A172 (cell line): ENCODE results near the gene ASB8. TPM values are rescaled to one million over a fixed set of nuclear protein-coding genes. Genes with fewer than 3 reads are reported as not detected.
"Not testable (repeated sequence)": the region's sequence is repeated elsewhere in the genome, so short reads cannot be mapped to it uniquely, and the experiment has no call there.

Experiments
- DNase-seq: peaks from one replicate; pipeline ENCODE4 v3.0.0-alpha.2; 2015; ENCODE audit warnings: low spot score
- total RNA-seq: library from RNA; depleted of rRNA; stranded (reverse); fragments of >200 nt; shearing (Covaris generic); gene quantifications from 2 replicates; pipeline ENCODE4 v1.2.3, GENCODE V29; 2014

The ASB8 gene
- total RNA-seq, 1 experiment from 2014 or later: 15.4 TPM

DNA sequence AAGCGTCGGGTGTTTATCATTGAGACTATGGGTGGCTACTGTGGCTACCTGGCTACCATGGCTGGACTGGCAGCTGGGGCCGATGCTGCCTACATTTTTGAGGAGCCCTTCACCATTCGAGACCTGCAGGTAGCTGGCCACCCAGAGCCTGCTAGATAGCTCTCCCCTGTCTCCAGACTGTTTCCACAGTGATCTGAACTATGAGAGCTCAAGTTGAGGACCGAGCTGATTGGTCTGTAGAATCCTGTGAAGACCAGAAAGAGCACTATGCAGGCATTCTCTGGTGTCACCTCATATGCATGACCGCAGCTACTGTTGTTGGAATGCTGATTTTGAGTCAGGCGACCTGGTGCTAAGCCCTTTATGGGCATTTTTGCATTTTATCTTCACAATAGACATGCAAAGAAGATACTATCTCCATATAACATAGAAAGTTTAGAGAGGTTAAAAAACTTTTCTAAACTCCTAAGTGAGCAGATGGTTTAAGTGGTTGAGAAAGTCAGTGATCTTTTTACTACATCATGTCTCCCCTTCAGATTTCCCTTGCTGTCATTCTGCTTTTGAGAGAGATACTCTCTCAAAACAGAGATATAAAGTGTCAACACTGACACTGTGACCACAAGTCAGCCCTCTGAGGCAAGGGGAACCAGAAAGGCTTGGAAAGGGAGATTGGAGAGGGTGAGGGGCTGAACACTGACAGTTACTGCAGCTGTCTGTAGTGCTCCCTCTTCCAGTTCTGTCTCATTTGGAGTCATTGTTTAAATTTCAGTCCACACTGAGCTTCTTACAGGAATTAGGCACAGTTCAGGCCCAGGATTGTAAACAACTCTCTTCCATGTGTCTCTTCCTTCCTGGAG, 14.3 kb downstream of the ASB8 start:
- DNase-seq: no peak

DNA sequence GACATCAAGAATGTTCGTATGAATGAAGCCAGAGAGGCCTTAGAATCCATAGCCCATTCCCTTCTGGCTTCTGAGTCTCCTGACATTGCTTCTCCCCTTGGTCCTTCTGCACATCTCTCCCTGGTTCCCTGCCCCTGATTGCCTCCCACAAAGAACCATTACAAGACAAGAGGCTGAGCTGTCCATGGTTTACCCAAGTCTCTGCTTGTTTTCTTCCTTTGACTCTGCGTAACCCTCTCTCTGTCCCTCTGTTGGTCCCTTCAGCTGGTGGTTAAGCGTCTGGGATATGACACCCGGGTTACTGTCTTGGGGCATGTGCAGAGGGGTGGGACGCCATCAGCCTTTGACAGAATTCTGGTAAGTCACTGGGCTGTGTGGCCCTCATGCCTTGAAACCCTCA, 22.3 kb downstream of the ASB8 start:
- no peak for DNase-seq

DNA sequence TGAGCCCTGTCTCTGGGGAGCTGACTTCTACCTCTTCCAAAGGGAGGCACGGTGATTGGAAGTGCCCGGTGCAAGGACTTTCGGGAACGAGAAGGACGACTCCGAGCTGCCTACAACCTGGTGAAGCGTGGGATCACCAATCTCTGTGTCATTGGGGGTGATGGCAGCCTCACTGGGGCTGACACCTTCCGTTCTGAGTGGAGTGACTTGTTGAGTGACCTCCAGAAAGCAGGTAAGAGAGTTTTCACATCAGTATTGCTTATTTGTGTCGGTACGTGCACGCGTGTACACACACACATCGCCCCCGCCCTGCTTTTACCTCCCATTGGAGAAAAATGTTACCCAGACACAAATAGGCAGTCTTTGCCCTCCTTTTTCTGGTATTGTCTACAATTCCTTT, 24.5 kb downstream of the ASB8 start:
- no peak for DNase-seq

DNA sequence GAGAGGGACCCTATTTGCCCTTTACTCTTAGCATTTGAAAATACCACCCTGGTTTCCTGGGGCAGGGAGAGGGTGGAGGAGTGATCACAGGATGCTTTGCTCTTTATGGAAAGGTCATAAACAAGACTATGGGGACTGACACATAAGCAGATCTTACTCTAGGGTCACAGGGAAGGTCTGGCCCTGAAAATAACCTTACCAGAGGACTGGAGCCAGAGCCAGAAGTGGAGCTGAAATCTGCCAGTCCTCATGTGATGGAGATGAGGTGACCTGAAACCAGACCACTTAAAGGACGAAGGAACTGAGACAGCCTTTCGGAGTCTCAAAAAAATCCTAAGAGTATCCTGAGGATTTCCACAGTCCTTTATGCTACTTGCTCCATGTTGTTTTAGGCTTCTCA, 25.8 kb downstream of the ASB8 start:
- DNase-seq: no peak

GRCh38 chr12:48129376-48129775, 27.9 kb downstream of the ASB8 start:
- DNase-seq: no peak

DNA sequence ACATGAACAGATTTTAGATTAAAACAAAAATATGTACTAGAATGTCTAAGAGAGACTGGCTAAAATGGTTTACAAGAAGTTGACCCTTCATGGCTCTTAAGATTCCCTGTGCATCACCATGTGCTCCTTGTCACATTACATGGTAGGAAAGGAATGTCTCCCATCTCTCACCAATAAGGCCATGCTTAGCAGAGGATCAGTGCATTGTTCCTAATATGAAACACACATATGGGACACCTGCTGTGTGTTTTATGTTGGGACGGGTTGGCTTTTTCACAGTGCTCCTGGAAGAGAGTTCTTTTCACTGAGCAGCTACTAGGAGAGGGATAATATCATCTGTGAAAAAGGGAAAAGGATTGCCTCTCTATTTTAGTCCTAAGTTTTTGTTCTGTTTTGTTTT, 28.5 kb downstream of the ASB8 start:
- DNase-seq: no peak

GRCh38 chr12:48126953-48127630, 30.2 kb downstream of the ASB8 start:
- DNase-seq: no peak

GRCh38 chr12:48125985-48126384, 31.3 kb downstream of the ASB8 start:
- DNase-seq: no peak

- not testable (repeated sequence) for DNase-seq
Observed at GRCh38 chr12:48125542-48125941, 31.8 kb downstream of the ASB8 start.

- no peak for DNase-seq
Observed at GRCh38 chr12:48123169-48123568, 34.1 kb downstream of the ASB8 start.

GRCh38 chr12:48122065-48122834, 35.1 kb downstream of the ASB8 start:
- DNase-seq: no peak

- no peak for DNase-seq
Observed at GRCh38 chr12:48121522-48121921, 35.8 kb downstream of the ASB8 start.

- peak; percentile 6 for DNase-seq
Observed at GRCh38 chr12:48119834-48120195, 37.5 kb downstream of the ASB8 start.

- DNase-seq: peak; percentile 96
Observed at GRCh38 chr12:48119078-48119833, 38.1 kb downstream of the ASB8 start, which contains the start of gene PFKM. Gene PFKM, plus strand, starts transcription at chr12:48119364. Its CDS starts 3,411 bp downstream, at chr12:48122775.

- peak; percentile 10 for DNase-seq
Observed at GRCh38 chr12:48118284-48118871, 38.9 kb downstream of the ASB8 start.

- DNase-seq: no peak
Observed at GRCh38 chr12:48115957-48116356, 41.4 kb downstream of the ASB8 start.

DNA sequence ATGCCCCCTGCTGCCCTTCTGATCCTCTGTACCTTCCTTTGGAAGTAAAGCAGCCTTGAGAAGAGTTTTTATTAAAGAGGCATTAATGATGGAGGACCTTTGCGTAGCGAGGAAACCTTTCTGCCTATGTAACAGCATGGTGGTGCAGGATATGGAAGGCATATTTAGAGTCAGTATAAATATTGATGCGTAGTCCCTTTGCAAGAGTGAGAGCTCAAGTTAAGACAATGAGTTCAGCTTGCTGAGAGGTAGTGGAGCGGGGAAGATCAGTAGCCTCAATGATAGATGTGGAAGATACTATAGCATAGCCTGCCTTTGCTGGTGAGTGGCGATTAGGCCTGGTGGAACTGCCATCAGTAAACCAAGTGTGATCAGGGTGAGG, 46.0 kb downstream of the ASB8 start:
- DNase-seq: not testable (repeated sequence)

GRCh38 chr12:48110691-48111311, 46.5 kb downstream of the ASB8 start:
- DNase-seq: no peak

DNA sequence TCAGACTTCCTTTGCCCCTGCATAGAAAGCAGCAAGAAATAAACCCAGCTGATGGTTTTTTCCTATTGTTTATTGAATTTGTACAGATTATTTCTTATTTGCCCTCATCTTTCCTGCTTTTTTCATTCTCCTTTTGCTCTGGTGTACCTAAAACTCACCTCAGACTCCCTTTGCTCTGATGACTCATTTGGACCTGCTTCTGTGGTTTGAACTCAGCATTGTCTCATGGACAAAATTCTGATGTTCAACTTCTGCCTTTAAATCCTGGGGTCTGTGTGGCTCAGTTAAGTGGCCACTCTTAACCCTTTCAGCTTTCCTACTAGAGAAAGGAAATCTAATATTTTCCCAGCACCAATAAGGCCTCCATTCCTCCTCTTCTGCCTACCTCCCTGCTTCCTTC, 47.9 kb downstream of the ASB8 start:
- no peak for DNase-seq

GRCh38 chr12:48106681-48107613, 50.4 kb downstream of the ASB8 start:
- no peak for DNase-seq
